ENCODE data around the gene SOBP.
"Not testable (repeated sequence)": the region's sequence is repeated elsewhere in the genome, so short reads cannot be mapped to it uniquely, and the experiment has no call there.

The SOBP gene

DNA sequence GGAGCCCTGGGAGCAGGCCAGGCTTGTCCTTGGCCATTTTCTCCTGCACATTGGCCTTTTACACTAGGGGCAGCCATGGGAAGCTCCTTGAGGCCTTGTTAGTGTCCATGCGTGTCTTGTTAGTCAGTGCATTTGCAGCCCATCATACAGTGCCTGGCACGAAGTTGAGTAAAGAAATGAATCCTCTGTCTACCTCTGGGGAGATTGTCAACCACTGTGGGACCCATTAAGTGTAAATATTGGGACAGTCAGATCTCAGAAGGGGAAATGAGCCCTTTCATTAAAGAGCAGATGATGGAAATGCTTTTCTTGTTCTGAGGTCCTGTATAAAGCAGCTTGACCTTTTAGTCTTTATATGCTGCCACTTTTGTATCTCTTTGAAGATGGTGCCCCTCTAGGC, 33.9 kb downstream of the SOBP start:
- DNase-seq (ENCODE audit: low spot score), result no peak

DNA sequence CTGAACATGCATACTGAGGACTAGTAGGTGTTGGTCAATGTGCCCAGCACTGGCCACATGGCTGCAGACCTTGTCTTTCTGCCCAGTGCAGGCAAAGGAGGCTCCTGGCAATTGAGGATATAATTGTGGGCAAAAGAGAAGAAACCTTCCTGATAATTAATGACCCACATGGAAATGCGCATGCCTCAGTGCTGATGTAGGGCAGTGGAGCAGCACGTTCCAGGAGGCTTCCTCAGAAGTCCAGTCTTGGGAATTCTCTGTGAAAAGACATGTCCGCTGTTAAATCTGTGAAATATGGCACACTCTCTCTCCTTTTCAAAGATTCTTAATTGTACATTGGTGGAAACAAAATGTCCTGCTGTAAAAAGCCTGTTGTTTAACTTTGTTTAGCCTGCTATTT, 34.7 kb downstream of the SOBP start:
- DNase-seq (ENCODE audit: low spot score), result no peak

DNA sequence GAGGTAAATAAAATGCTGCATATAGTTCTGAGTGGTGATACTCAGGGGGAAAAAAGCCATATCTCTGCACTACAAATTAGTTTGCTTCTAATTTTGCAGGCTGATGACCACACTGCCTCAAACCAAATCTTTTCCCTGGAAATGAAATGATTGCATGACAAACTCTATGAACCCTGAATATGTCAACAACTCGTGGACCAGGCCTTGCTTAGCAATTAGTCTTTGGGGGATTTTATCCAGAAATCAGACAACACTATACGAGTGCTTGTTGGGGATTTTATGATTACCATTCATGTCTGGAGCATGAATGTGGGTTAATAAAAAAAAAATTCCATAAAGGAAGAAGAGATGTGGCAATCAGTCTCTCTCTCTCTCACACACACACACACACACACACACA, 42.0 kb downstream of the SOBP start:
- no peak for DNase-seq (ENCODE audit: low spot score)

DNA sequence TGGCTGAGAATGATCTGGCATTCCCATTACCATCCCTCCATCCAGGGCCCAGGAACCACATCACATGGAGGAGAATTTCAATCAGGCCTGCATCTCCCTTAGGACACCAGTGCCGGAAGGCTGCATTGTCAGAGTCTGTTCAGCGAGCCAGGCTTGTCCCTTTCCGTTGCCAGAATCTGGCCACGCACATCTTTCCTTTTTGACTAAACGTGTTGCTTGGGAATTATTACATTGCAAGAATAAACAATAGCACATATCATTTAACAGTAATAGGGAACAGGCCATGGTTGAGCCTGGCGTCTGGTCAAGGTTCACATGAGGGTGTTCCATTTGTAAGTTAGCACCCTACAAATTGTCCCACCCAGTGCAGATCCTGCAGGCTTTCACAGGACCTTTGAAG, 42.8 kb downstream of the SOBP start:
- DNase-seq (ENCODE audit: low spot score), result no peak

DNA sequence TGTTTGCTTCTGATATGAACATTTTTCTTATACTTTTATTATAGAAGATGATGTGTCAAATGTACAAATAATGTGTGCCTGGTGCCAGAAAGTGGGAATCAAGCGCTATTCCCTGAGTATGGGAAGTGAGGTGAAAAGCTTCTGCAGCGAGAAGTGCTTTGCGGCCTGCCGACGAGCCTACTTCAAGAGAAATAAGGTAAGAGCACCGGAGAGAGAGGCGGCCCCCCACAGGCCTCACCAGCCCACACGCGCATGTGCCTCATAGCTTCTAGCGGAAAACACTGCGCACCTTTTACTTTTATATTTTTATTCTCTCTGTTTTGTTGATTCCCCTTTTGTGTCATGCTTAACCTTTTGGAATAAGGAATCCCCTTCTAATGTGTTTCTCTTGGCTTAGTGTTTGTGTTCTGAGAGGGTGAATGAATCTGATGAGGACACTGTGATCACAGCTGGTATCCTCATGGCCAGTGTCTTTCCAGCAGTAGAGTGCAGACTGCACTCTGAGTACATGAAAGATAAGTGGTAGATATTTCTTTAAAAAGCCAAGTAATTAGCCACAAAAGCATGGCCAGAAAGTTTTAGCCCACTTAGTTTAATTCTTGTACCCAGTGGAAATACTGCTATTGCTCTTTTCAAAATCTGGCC, 43.6 kb downstream of the SOBP start:
- DNase-seq (ENCODE audit: low spot score), result no peak

DNA sequence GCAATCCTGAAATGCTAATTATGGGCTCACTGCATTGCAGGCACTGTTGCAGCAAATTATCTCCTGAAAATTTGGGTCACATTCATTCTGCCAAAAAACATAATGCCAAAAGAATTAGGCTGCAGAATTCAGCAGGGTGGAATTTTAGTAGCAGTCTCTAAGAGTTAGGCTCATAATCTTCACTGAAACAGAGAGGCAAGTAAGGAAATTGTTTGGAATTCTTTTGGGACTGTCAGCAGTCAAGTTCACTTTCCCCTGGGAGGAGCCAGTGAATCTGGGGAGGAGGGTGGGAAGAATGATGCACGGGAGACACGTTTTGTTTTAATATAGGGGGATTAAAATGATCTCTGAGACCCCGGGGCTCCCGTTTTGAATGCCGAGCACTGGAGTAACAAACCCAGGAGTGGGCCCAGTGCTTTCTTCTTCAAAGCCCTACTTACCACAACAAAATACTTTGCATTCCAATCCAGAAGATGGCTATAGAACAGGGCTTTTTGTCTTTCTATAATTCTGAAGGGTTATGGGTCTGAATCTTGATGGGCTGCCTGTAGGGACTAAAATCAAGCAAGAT, 44.7 kb downstream of the SOBP start:
- DNase-seq (ENCODE audit: low spot score), result no peak

DNA sequence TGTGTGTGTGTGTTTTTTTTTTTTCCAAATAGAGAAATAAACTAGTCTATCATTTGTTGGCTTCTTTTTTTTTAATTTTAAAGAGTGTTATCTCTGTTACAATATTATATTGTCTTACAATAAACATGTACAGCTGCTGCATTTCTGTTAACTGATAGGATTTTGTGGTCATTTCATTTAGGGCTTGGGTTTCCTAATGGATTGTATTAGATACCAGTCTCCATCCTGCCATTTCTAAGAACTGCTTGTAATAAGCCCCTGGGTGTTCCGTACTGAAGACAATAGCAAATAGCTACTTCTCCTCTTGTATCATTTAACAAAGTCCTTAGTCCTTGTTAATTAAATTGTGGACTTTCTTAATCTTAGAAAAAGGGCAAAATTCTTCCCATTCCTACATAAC, 45.7 kb downstream of the SOBP start:
- no peak for DNase-seq (ENCODE audit: low spot score)

DNA sequence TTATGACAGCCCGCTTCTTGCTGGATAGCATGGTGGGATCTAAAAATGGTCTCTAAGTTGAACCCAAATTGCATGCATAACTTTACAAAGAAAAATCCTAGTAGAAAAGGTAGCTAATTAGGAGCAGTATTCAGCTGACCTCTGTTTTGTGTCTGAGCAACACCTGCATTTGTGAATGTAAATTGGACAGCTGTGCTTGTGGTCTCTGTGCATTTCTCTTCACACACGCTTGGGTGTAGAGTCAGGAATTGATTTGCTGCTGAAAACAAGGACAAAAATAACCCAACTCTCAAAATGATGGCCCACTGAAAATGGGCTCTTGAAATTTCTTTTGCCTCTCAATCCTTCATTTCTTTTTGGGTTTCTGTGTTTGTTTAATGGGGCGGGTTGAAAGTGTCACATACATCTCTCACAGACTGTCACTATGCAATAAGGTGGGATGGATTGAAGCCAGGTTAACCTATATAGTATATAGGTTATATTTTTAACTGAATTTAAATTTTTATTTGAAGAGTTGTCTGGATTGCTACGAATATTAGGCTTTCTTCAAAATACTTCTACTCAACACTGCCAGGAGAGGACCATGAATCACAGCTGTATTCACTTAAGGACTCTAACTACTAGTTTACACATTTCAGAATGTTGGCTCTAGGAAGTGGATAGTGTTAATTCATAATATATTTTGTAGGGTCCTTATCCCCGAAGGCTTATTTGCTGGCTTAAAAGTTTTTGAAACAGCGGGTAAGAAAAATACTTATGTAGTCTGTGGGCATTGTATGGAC, 46.5 kb downstream of the SOBP start:
- no peak for DNase-seq (ENCODE audit: low spot score)

DNA sequence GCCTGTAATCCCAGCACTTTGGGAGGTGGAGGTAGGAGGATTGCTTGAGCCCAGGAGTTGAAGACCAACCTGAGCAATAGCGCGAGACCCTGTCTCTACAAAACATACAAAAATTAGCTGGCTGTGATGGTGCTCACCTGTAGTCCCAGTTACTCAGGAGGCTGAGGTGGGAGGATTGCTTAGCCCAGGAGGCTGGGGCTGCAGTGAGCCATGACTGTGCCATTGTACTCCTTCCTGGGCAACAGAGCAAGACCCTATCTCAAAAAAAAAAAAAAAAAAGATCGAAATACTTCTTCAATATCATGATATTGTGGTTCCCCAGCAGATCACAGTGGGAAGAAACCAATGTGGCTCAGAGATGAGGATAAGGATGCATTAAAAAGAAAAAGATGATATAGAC, 47.6 kb downstream of the SOBP start:
- no peak for DNase-seq (ENCODE audit: low spot score)

DNA sequence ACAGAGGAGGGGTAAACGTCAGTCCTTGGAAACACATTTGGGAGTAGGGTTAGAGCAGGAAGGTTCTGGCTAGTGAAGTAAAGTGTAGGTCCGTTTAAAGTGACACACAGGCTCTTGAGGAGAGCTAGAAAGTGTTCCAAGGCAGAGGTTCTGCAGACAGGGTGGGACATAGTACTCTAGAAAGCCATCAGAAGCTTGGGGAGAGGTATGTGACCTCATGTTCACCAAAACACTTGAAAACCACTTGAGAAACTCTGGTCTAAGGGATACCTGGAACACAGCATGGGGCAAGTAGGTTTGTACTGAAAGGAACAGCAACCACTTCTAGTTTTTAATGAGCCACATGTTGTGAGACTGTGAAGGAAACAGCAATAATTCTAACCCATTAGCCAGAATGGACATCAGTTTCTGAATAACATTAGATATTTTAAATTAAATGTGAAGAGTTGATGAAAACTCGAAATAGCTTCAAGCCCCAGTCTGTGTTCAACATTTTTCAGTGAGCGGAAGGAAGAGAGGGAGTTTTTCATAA, 49.0 kb downstream of the SOBP start:
- no peak for DNase-seq (ENCODE audit: low spot score)

DNA sequence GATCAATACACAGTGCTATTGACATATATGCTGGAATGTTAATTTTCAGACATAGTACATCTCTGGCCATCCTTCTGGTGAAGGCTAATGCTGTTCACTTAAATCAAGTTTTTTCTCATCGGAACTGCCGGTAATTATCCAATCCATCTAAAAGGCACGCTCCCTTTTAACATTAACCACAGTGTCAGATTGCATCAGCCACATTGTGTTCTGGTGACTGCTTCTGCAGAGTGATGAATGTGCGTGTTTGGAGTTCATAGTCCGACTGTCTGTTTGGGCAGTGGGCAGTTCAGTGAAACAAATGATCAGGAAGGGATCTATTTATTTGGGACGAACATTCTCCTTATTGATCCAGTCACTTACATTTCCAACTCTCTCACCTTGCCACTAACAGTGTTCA, 49.5 kb downstream of the SOBP start:
- DNase-seq (ENCODE audit: low spot score), result no peak

DNA sequence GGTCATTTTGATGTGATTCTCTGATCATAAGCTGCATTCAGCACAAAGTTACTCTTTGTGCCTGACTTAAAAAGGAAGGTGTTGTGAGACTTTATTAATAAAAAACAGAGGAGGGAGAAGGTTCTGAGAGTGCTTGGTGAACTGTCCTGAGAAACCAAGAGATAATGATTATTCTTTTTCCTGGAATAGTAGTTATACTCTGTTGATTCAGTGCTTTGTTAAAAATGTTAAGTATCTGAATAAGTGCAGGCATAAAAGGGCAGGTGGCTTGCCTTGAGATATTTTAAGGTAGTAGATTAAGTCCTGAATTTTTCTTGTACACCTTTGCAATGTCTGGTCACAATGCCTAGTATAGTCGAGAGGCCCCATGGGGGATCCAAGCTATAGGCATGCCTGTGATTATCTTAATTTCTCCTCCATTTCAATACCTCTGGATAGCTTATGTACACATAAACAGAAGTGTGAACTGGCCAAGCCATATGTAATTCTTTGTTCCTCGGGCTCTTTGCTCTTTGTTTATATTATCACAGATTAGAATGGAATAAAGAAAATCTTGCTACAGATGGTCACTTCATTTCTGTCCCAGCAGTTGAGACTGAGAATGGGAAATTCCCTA, 50.0 kb downstream of the SOBP start:
- DNase-seq (ENCODE audit: low spot score), result no peak

DNA sequence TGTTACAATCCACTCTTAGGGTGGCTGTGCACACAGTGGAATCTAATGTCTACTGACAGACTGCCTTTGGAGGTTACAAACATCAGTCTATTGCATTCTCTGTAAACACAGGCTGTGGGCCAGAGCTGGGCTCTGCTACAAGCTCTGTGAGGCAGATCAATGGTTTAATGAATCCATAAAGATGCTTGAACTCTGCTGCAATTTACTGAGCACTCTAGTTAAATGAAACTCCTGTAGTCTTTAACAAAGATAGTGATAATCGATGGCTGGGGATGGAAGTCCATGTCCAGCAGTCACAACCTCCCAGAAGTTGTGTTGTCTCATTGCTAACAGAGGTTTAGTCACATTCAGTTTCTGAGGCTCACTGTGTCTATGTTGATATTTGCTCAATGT, 50.5 kb downstream of the SOBP start:
- no peak for DNase-seq (ENCODE audit: low spot score)

DNA sequence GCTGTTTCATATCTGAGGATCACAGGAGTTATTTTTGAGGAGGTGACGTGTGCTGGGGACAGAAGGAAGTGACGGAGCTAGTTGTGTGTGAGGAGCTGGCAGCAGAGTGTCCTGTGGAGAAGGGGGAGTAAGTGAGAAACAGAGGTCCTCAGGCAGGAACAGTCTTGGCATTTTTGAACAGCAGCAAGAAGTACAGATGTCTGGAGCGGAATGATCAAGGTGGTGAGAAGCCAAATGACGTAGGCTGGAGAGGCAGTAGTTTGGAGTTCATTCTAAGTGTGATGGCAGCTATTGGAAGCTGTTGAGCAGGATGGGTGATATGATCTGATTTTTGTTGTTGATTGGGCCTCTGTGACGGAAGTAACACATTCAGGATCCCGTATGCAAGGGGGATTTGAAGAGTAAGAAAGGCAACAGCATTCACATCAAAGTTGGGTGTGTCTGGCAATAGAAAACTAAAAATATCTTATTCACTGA, 52.3 kb downstream of the SOBP start:
- no peak for DNase-seq (ENCODE audit: low spot score)

DNA sequence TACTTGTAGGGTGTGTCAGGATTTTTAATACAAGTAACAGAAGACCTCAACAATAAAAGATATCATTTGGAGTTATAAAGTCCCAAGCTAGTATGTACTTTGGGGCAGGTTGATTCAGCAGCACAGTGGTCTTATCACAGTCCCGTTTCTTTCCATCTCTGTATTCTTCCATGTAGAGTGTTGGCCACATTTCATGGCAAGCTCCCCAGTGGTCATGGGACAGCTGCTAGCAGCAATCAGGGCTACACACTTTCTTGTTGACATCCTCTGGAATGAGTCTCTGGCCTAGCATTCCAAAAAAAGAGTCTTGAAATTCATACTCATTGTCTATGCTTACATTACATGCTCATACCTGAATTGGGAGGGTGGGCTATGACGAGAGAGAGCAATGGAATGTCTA, 53.2 kb downstream of the SOBP start:
- no peak for DNase-seq (ENCODE audit: low spot score)

DNA sequence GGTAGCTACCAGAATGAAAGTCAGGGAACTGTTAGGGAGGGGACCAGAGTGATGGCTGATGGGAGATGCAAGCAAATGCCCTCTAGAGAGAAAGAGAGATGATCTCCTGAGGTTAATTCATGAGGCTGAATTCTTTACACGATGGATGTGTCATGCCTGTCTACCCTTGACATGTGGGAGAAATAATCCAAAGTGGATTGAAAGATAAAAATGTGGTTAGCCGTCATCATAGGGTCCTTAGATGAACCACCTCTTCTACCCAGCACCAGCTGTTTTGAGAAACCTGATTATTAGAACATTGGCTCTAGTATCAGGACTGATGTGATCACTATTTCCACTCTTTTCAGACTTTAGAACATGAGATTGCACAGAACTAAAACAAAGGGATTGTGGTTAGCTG, 53.6 kb downstream of the SOBP start:
- DNase-seq (ENCODE audit: low spot score), result no peak

DNA sequence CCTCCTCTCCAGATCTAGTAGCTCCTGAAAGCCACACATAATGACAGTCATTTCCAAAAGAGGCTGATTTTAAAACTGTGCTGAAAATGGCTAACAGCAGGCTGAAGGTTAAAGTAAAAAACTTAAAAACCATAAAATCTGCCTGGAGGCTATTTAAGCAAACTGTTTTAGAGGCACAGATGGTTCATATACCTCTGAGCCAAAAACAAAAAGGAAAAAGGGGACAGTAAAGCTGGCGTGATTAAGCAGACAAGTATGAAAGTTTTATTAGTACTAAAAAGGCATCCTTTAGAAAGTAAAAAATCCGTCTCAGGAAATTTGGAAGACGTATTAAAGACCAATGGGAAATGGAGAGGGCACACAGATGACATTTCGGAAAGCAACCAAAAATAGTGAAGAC, 55.8 kb downstream of the SOBP start:
- no peak for DNase-seq (ENCODE audit: low spot score)

DNA sequence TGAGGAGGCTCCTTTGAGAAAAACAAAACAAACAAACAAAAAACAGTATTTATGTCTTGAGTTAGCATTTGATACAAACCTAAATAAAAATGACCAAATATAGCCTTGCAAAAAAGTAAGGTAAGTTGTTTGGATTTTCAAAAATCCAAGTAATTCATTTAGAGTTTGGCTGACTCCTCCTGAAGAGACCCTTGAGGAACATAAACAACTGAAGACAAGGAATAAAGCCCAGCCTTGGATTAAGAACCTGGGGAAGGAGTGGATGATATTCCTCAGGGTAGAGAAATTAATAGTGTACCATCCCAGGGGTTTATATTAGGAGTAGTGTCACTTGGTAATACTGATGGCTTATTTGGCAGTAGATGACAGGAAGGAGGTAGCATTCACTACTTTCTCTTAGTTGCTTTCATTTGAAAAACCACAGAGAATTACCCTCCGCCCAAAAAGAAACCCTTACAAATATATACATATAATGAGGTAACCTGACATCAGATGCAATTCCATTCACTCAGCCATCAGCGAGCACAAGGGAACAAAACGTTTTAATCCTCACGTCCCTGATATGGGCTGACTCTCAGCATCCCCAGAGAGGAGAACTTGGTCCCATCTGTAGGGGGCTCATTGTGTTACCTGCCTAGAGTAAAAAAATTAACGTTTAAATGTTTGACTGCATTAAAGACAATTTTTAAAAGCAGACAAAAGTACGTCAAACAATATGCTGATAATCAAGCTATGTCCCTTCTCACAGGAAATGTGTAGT, 57.0 kb downstream of the SOBP start:
- no peak for DNase-seq (ENCODE audit: low spot score)

DNA sequence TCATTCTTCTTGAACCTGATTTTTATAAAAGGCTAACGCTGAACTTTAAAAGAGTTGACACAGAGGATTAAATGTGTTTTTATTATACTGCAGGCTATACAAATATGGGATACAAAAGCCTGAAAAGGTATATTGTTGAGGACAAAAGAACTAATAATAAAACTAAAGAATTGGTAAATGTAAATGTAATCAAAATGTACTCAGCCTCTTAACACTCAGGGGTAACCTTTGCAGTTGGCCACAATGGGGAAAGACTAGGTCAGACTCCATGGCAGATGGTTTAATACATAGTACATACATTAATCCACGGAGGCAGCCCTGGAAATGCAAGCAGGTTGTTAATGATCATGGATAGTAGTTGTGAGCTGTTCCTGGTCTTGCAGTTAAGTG, 57.5 kb downstream of the SOBP start:
- DNase-seq (ENCODE audit: low spot score), result no peak

DNA sequence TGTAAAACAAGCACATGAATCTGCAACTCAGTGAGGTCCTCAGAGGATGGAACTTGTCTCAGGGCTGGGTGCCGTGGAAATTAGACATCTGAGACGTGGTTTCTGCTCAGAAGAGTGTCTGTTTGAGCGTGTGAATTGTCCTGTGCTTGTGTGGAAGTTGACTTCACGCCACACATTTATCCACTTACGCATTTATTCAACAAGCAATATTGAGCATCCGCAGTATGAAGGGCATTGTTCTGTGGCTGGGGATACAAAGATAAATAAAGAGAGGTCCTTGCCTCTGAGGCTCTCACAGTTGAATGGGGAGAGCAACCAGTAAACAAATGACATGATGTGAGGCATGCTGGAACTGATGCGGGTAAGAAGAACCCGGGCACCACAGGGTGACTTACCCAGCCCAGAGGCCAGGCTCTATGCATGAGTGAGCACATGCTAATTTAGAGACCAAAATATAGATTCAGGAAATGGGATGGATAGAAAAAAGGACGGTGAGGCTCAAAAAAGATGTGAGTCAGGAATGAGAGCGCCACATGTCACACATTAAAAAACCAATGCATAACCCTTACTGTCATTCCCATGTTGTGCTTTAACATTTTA, 60.4 kb downstream of the SOBP start:
- DNase-seq (ENCODE audit: low spot score), result no peak

DNA sequence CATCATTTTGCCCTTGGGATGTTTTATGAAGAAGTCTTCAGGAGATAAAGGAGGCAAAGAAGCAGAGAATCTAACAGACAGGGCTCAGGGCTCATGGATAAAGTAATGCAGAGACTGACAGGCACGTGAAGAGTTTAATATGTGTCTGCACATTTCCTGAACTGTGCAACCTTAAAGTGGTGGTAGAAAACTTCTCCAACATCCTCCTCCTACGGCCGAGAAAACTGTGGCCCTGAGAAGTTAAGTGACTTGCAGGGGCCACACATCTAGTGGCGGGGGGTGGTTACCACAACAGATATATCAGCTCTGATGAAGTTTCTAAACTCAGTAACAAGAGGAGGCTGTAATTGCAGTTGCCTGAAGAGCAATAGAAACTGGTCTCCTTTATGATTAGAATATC, 61.0 kb downstream of the SOBP start:
- no peak for DNase-seq (ENCODE audit: low spot score)

DNA sequence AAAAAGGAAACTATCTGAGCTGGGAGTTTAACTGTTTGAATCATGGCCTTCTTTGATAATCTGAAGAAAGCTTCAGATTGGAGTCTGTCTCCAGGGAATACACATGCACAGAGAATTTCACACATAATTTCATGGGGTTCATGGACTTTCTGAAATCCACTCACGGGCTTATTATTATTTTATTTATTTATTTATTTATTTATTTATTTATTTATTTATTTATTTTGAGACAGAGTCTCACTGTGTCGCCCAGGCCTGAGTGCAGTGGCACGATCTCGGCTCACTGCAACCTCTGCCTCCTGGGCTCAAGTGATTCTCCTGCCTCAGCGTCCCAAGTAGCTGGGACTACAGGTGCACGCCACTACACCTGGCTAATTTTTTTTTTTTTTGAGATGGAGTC, 63.2 kb downstream of the SOBP start:
- DNase-seq (ENCODE audit: low spot score), result not testable (repeated sequence)

Measured in CD4-positive, alpha-beta T cell treated with Interleukin-6 at 100 ng/mL for 8 hours (primary cell).